Esophagus muscularis mucosa (tissue), 2 donors: ENCODE data around the gene CRYBG1.

ENCODE experiments used
- EP300 ChIP-seq: sonication (generic); formaldehyde crosslinking; IDR thresholded peaks from one replicate; pipeline ENCODE4 v1.6.1; 2017; ENCODE audit warnings: antibody characterized with exemption
- POLR2A ChIP-seq: fragments of 450-650 bp; IDR thresholded peaks from one replicate; pipeline ENCODE4 v1.6.1; 2017; ENCODE audit warnings: antibody characterized with exemption, moderate library complexity, mild to moderate bottlenecking, low read depth

- TF ChIP-seq EP300 = no peak
- no peak for TF ChIP-seq POLR2A
These were observed 177.1 kb downstream of the CRYBG1 start for GRCh38 chr6:106537662-106538061.
